ENCODE results near the gene SOWAHA.

DNA sequence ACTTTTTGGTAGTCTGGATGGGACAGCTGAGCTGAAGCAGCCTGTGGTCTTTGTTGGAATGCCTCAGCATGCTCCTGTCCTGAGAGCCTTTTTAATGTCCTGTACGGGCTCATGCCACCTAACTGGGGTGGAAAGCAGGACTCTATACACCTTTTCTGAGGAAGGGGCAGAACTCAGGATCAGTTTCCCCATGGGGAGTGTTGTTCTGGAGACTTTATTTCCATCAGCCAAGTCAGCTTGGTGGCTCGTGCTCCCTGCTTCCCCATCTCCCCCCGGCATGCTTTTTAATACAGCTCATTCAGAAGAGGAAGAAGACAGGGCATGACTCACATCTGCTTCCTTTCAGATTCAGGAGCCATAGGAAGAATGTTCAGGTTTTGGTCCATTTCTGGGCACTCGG is 31.0 kb upstream of the SOWAHA start:
- no peak for TF ChIP-seq CTCF (IDR thresholded peaks at IDR 0.05)
- no peak for TF ChIP-seq POLR2A (IDR thresholded peaks at IDR 0.05)
